Ecto neural progenitor cell (in vitro differentiated cells): ENCODE results near the gene HMGN4.

ENCODE experiments used
- DNase-seq: peaks from one replicate; pipeline ENCODE4 v3.0.0-alpha.2; 2018; ENCODE audit warnings: low spot score

The HMGN4 gene

DNA sequence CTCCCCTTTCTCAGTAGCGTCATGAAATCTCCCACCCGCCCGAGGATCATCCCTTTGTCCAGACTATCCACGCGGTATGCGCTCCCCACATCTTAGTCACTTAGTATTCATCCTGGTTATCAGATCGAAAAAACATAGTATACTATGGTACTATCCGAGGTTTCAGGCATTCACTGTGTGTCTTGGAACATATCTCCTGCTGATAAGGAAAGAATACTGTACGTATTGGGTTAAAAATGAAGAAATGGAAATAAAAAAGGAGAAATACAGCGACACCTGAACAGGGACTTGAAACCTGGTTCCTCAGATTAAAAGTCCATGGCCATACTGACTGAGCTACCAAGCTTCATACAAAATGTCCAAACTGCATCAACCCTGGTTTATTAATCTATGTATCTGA is 14.0 kb downstream of the HMGN4 start:
- peak; percentile 10 for DNase-seq

DNA sequence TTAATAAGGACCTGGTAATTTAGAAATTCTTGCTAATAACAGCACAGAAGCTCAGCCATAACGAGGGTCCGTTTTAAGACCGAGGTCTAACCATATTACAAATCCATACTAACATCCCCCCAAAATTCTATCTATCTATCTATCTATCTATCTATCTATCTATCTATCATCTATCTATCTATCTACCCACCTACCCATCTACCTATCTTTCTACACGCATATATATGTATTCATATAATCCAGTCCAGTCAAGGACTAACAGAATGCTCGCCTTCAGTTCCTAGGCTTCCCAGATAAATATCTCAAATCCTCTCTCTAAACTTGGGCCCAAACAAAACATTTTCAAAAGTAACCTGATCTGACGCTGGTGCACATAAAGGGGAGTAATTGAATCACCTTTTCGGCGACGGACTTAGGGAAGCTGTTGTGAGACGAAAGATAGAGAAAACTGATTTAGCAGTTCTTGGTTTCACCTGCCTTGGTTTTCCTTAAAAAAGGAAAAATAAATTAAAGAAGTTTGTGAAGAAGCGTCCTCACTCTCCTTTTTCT is 14.5 kb downstream of the HMGN4 start:
- DNase-seq, result no peak

GRCh38 chr6:26553264-26553634 is 15.1 kb downstream of the HMGN4 start:
- DNase-seq, result peak; percentile 87

- peak; percentile 87 for DNase-seq
These were observed 15.7 kb downstream of the HMGN4 start for GRCh38 chr6:26553635-26554446.

DNA sequence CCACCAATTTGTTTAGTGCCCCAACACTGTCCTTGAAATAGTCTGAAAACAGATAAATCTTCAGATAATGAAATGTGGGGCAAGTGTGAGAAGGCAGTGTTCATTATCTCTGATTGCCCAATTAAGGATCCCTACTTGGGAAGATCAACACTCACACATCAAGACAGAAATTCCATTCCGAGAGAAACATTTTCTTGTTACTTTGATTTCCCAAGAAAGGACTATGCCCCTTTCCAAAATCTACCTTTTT is 16.2 kb downstream of the HMGN4 start:
- DNase-seq, result no peak

DNA sequence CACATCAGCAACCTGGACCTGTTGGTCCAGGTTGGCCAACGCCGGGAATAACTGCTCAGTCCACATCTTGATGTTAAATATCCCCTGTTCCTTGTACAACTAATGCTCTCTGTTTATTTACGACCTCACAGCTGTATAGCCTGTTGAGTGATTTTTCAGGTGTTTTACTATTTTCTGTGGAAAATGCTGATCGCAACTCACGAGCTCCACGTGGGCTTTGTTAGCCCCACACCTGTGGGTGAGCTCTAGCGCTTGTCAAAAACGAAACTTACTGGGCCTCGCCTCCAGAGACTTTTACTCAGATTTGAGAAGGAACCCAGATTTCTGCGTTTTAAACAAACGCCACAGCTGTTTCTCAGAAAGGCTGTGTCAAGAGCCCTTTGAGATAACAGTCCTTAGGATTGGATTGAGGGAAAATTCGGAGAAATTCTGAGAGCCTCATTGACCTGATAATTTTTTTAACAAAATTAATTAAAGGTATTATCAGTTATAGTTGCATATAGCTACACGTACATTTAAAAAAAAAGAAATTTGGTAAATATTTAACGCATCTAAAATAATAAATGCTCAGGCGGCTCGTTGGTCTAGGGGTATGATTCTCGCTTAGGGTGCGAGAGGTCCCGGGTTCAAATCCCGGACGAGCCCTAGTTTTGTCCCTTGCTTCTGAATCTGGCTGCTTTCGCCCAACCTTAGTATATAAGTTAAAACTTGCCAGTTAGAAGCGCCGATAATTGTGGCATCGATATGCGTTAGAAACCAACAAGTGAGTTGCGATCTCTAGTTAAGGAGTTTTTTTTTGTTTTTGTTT is 16.7 kb downstream of the HMGN4 start:
- peak; percentile 69 for DNase-seq

DNA sequence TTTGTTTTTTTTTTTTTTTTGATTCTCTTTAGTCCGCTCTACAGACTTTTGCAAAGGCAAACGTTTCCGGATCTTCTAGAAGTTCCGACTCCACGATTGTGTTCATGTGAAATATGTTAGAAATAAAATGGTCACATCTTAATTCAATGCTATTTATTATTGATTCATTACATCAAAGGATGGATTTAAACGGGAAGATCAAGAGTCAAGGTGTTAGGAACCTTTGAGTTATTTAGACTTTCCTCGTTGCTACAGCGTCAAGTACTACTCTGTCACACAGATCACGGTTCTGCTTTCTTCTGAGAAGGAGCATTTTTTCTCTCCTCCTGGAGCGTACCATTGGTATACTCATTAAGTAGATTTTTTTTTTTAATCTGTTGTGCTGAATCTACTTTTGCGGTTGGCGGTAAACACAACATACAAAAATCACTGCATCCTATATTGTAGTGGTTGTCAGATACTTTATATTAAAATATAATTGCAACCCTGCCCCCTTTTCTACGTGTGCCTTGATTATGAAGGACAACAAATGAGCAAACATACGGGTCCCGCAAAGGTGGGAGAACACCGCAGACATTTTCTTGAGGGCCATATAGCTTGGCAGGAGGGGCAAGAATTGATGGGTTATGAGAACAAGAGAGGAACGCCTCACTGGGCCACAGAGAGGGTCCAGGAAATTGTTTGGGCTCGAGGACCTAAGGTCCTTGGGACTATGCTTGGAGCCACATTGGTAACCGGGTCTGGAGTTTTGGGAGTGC is 17.5 kb downstream of the HMGN4 start:
- DNase-seq, result no peak

DNA sequence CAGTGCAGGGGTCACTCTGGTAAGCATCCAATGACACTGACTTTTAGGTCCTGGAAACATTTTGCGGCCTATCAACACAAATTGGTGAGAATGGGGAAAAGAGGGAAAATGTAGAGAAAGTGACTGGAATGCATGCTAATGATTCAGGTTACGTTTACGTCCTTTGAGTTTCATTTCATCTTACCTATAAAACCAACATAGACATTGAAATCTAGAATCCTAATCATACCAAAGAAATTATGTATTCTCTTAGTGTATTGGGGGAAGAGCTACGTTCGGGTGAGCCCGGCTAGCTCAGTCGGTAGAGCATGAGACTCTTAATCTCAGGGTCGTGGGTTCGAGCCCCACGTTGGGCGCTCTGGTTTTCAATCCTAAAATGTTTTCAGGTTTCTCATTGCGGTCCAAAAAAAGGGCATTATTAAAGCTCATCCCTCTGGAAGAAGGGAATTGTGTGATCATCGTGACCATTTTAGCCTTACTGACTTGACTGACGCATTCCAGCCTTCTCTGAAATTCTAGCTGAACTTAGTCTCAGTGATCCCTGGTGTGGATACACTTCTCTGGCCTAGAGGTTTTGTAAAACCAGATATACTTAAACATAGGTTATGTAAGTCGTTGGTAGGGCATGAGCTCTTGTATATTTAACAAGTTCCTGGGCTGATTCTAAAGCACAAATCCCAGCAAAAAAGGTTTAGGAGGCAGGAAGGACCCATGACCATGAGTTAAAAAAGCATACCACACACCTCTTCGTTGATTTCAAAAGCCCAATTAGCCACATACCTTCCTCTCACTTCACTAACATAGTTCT is 18.3 kb downstream of the HMGN4 start:
- DNase-seq, result peak; percentile 76

DNA sequence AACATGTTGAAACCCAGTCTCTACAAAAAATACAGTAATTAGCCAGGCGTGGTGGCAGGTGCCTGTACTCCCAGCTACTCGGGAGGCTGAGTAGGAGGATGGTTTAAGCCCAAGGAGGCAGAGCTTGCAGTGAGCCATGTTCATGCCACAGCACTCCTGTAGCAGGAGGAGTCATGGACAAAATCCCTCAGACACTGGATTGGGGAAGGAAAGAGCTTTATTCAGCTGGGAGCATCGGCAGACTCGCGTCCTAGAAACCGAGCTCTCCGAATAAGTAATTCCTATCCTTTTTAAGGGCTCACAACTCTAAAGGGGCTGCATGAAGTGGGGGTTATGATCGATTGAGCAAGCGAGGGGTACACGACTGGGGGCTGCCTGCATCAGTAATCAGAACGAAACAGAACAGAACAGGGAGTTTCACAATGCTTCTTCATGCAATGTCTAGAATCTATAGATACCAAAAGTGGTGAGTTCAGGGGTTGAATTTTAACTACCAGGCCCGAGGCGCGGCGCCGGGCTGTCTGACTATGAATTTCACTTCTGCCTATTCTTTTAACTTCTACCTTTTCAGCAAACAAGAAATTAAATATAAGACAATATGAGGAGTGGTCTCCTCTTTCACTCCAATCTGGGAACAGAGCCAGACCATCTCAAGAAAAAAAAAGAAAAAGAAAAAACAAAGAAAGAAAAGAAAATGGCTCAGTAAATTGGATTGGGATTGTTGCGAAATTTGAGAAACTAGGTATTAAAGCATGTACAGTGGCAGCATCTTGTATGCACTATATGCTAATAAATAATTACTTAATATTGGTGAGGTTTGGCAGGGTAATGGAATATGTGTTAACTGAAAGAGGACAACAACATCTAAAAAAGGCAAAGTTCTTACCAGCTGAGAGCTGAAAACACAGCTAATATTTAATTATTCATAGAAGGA is 23.6 kb downstream of the HMGN4 start:
- DNase-seq, result no peak

DNA sequence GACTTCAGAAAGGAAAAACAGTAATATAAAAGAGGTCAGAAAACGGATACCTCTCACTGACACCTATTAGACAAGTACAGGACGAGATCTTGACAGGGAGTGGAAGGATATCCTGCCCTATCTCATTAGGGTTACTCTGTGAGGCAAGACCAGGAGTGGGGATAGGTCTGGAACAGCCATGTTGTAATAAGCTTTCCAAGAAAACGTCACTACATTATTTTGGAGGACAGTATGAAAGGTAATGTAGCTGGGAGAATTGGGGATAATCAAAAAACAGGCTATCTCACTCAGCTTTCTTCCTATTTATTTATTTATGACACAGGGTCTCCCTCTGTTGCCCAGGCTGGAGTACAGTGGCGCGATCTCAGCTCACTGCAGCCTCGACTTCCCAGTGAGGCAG is 25.3 kb downstream of the HMGN4 start:
- no peak for DNase-seq

- DNase-seq, result peak; percentile 98
These were observed 30.7 kb downstream of the HMGN4 start for GRCh38 chr6:26568601-26569432.

DNA sequence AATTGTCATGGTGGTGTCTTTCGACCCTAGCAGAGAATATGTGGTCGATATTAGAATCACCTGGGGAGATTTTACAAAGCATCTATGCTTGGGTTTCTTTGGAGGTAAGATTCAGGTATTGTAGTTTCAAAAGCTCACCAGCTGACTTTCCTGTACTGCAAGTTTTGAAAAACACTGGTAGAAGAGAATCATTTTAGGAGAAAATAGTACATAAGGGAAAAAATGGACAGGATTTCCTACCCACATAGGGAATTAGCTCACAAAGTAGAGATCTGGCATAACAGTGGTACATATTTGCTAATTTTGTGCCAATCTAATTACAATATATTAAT is 31.2 kb downstream of the HMGN4 start:
- DNase-seq, result no peak

DNA sequence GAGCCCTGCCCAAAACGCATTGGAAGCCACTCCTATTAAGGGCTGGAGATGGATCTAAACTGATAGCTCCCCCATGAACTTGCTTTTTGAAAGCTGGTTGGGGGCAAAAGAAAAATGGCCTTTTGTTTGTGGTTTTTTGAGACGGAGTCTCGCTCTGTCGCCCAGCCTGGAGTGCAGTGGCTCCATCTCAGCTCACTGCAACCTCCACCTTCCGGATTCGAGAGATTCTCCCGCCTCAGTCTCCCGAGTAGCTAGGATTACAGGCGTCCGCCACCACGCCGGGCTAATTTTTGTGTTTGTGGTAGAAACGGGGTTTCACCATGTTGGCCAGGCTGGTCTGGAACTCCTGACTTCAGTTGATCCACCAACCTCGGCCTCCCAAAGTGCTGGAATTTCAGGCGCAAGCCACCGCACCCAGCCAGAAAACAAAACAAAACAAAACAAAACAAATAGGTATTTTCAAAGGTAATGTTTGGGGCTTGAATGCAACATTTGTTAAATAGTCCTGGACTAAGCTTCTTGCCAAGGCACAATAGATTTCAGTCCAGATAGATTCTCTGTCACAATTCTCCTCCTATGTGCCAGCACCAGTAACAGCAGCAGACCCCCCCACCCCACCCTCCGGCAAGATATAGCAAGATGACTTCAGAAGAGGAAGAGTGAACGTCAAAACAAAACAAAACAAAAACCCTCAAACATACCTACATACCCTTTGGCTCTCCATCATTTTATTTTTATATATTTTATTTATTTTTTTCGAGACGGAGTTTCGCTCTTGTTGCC is 32.1 kb downstream of the HMGN4 start:
- DNase-seq, result no peak

GRCh38 chr6:26571592-26572296 is 33.6 kb downstream of the HMGN4 start:
- DNase-seq, result peak; percentile 80

DNA sequence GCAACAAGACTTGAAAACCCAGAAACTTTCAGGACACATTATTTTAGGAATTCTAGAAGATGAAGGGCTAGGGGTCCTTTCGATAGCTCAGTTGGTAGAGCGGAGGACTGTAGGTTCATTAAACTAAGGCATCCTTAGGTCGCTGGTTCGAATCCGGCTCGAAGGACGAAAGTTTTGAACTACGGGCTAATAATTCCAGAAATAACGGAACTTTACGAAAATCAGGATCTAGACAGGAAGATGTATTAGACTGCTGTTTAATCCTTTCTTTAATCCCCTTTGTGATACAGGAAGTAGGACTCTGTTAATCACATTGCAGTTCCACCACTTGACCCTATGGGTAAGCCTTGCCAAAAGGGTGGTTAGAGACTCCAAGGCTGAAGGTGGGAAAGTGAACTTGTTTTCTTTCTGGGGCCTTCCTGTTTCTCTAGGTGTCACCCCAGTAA is 37.4 kb downstream of the HMGN4 start:
- no peak for DNase-seq

- no peak for DNase-seq
These were observed 38.3 kb downstream of the HMGN4 start for GRCh38 chr6:26576407-26576843.

DNA sequence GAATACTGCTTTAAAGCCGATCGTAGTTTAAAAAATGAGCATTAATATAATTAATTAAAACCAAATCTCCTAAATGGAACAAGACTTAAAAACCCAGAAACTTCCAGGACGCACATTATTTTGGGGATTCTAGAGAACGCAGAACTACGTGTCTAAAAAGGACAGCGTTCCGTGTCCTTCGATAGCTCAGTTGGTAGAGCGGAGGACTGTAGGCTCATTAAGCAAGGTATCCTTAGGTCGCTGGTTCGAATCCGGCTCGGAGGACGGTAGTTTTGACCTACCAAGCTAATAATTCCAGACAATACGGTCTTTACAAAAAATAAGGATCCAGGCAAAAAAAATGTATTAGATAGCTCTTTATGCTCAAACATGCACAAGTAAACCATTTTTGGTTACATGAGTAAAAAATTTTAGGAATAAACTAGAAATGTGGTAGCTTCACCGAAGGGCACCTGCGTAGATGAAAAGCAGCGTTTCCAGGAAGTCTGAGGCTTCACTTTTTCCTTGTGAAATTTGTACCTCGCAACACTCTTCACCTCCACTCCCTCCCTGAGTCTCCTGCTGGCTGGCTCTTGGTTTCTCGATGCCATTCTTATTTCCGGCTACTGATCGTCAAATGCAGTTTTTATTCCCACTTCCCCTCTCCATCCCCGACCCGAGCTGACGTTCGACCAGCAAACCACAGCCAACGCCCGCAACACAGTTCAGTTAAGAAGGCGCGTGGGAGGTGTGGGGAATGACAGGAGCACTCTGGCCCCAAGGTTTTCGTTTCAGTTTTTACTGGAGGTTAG is 39.0 kb downstream of the HMGN4 start:
- peak; percentile 62 for DNase-seq

DNA sequence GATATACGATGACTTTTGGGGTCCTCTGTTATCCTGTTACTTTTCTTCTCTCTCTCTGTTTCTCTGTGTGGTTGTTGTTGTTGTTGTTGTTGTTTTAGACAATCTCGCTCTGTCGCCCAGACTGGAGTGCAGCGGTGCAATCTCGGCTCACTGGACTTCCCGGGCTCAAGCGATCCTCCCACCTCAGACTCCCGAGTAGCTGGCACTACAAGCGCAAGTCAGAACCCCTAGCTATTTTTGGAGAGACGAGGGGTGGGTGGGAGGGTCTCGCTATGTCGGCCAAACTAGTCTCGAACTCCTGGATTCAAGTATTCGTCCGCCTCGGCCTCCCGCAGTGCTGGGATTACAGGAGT is 39.5 kb downstream of the HMGN4 start:
- no peak for DNase-seq
